Lung (tissue), 12 donors: Measurements from ENCODE around the gene NFATC1. TPM values are rescaled to one million over a fixed set of nuclear protein-coding genes. Genes with fewer than 3 reads are reported as not detected.

Experiments
- ATAC-seq: fragments of 200-7000 bp; cut with Tn5 transposase; one replicate; pipeline ENCODE4 v1.9.1; 2020; ENCODE audit warnings: moderate number of reproducible peaks; ENCODE audit not compliant: insufficient read depth, low FRiP score
- DNase-seq, 3 donors: peaks; one replicate each; pipeline ENCODE4 v3.0.0-alpha.2; 2013 to 2017
- H3K27ac ChIP-seq, 2 donors: one replicate each; pipeline ENCODE4 v1.5.1; 2013; ENCODE audit warnings: mild to moderate bottlenecking in 2 of 2, moderate library complexity in 2 of 2, control low read depth in 1 of 2, inconsistent platforms in 1 of 2, low read depth in 1 of 2, low read length in 1 of 2
- H3K27me3 ChIP-seq, 3 donors: one replicate each; pipeline ENCODE4 v1.5.1; 2013; ENCODE audit warnings: low read length in 2 of 3; ENCODE audit not compliant: control insufficient read depth in 3 of 3, insufficient read depth in 3 of 3
- H3K36me3 ChIP-seq, 4 donors: one replicate each; pipeline ENCODE4 v1.5.1; 2013; ENCODE audit warnings: low read length in 4 of 4, mild to moderate bottlenecking in 1 of 4, moderate library complexity in 1 of 4; ENCODE audit not compliant: control insufficient read depth in 4 of 4, insufficient read depth in 4 of 4
- H3K4me1 ChIP-seq, 5 donors: one replicate each; pipeline ENCODE4 v1.5.1; 2013; ENCODE audit warnings: low read length in 5 of 5, mild to moderate bottlenecking in 2 of 5, moderate library complexity in 1 of 5; ENCODE audit not compliant: control insufficient read depth in 5 of 5, insufficient read depth in 5 of 5
- H3K4me3 ChIP-seq: one replicate; pipeline ENCODE4 v1.5.1; 2013; ENCODE audit warnings: mild to moderate bottlenecking, control low read depth, moderate library complexity
- H3K9ac ChIP-seq, 2 donors: one replicate each; pipeline ENCODE4 v1.5.1; 2013; ENCODE audit warnings: low read length in 2 of 2, control low read depth in 1 of 2; ENCODE audit not compliant: insufficient read depth in 1 of 2
- H3K9me3 ChIP-seq, 4 donors: one replicate each; pipeline ENCODE4 v1.5.1; 2013; ENCODE audit warnings: low read length in 3 of 4, mild to moderate bottlenecking in 1 of 4, moderate library complexity in 1 of 4; ENCODE audit not compliant: control insufficient read depth in 4 of 4, insufficient read depth in 3 of 4
- WGBS, 2 donors: extraction: QIAGEN DNeasy Blood & Tissue Kit; methylation state at CpG; one replicate each; pipeline ENCODE4 v1.1.7; 2013; 5-methylcytosine and 5-hydroxymethylcytosine counted together
- polyA plus RNA-seq, 2 donors: library from polyadenylated mRNA; stranded (reverse); fragments of 200-250 nt; gene quantifications; one replicate each; pipeline ENCODE4 v1.2.1, GENCODE V29; 2013
- total RNA-seq, 2 donors: library from RNA; depleted of rRNA in 1 of 2; stranded (reverse); fragments of >200 nt in 1 of 2; gene quantifications; one replicate each; pipeline ENCODE4 v1.2.1, GENCODE V29; 2014 to 2021
- TF ChIP-seq, protein P1 (sequence below): IDR thresholded peaks from 2 replicates; pipeline ENCODE4 v1.5.1; 2012; ENCODE audit warnings: mild to moderate bottlenecking; ENCODE audit errors: control extremely low read depth, extremely low read depth
- donor health status: control.
- donor health status: control.
- donor health status: Bipolar disorder and iron deficiency.
- donor health status: healthy.
- donor health status: DM: yes; HTN: yes; CAD: no.

Gene NFATC1
- total and polyA plus RNA-seq, 4 donors = 8.6 to 25.5 (median 12.9) TPM

DNA sequence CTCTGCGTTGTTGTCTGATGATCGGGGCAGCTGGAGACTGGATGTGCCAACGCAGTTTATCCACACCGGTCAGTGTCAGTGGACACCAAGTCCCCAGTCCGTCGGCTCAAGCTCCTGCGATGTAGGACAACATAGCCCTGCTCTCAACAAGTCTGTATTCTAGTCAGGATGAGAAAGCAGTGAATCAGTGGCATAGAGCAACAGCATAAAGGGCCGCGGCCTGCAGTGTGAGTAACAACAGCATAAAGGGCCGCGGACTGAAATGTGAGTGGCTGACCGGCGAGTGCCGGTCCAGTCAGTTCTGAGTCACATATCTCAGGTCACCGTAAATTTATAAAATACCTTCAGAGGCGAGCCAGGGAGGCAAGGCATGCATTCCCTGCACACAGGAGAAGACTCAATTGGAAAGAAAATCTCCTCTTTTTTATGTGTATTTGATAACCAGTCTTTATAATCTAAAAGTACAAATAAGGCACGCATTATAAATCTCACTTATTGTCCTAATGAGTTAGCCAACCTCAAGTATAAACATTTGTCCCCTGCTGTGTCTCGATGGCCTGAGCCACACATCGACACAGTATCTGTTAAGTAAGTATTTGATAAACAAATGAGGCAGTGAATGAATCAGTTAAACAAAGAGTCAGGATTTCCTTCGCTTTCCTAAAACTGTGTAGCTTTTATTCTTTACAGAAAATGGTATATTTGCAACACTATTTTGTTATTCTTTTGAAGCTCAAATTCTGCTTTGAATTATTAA is 33.8 kb upstream of the NFATC1 start:
- H3K36me3 ChIP-seq = peaks cover 12 to 44% (median 29%) of the 10 kb centered on the region in 4 donors
- no peak for DNase-seq
- ATAC-seq = no peak
- H3K27me3 ChIP-seq = no peaks in the 10 kb centered on the region
- peaks cover 0 to 12% (median 0%) of the 10 kb centered on the region in 5 donors for H3K4me1 ChIP-seq
- H3K9me3 ChIP-seq = no peaks in the 10 kb centered on the region
- WGBS, 2 donors = 92 to 93% methylated on average over 20 of the region's 20 CpGs
- H3K4me3 ChIP-seq = no peak overlapping the region
- H3K27ac ChIP-seq = no peak overlapping the region
- no peak overlapping the region for H3K9ac ChIP-seq
- TF ChIP-seq, protein P1, sequence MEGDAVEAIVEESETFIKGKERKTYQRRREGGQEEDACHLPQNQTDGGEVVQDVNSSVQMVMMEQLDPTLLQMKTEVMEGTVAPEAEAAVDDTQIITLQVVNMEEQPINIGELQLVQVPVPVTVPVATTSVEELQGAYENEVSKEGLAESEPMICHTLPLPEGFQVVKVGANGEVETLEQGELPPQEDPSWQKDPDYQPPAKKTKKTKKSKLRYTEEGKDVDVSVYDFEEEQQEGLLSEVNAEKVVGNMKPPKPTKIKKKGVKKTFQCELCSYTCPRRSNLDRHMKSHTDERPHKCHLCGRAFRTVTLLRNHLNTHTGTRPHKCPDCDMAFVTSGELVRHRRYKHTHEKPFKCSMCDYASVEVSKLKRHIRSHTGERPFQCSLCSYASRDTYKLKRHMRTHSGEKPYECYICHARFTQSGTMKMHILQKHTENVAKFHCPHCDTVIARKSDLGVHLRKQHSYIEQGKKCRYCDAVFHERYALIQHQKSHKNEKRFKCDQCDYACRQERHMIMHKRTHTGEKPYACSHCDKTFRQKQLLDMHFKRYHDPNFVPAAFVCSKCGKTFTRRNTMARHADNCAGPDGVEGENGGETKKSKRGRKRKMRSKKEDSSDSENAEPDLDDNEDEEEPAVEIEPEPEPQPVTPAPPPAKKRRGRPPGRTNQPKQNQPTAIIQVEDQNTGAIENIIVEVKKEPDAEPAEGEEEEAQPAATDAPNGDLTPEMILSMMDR = no peak

DNA sequence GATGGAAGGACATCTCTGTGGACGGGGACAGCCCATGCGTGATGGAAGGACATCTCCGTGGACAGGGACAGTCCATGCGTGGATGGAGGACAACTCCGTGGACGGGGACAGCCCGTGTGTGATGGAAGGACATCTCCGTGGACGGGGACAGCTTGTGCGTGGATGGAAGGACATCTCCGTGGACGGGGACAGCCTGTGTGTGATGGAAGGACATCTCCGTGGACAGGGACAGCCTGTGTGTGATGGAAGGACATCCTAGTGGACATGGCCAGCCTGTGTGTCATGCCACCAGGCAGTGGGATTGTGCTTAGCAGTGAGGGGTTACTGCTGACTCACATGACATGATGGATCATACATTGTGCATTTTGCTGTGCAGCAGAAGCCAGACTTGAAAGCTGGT is 30.0 kb upstream of the NFATC1 start:
- Histone ChIP-seq H3K27me3 (no peaks in the 10 kb centered on the region), H3K27ac (no peak overlapping the region), H3K9ac (no peak overlapping the region), H3K4me1 (peaks cover 0 to 19% (median 3%) of the 10 kb centered on the region in 5 donors), H3K4me3 (no peak overlapping the region), H3K9me3 (no peaks in the 10 kb centered on the region), H3K36me3 (peaks cover 6 to 31% (median 23%) of the 10 kb centered on the region in 4 donors)
- WGBS, 2 donors = 98 to 99% methylated on average over 13 of the region's 13 CpGs
- TF ChIP-seq, protein P1 = no peak
- ATAC-seq (no peak), DNase-seq (no peak)

DNA sequence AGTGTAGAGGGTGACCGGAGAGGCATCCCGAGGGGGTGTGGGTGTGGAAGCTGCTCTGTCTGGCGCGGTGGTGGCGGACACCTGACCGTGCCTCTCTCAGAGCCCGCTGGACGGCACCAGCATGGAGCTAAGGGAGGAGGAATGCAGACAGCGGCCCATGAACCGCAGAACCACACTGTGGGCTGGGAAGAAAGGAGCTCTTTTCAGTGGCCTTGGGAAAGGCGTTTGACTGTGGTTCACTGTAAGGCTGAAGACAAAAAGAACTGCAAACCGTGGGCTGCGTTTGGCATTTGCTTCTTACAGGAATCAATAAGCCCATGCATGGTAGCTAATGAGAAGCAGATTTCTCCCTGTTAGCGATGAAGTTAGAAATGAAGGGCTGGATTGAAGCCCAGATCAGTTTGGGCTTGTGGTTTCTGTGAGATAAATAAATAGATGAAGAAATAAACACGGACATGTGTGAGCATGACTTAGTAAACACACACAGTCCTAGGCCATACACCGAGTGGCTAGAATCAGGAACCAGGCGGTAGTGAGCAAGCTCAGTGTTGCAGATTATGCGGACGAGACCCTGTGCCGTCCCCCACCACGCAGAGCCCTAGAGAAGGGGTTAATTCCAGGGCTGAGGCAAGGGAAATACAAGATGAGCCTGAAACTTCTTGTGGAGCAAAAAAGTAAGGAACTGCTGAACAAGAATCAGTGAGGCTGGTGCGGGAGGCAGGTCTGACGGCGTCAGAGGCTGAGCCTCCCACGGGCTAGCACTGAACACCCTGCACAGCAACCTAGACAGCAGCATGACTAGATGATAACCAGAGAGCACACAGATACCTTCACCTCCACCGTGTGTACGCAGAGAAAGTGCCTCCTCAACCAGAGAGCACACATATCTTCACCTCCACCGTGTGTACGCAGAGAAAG is 29.3 kb upstream of the NFATC1 start:
- Histone ChIP-seq H3K27me3 (no peaks in the 10 kb centered on the region), H3K4me1 (peaks cover 0 to 19% (median 3%) of the 10 kb centered on the region in 5 donors), H3K9me3 (no peaks in the 10 kb centered on the region), H3K9ac (no peak overlapping the region), H3K36me3 (peaks cover 3 to 24% (median 18%) of the 10 kb centered on the region in 4 donors), H3K4me3 (no peak overlapping the region), H3K27ac (no peak overlapping the region)
- 84 to 85% methylated on average over 28 to 29 of the region's 29 CpGs for WGBS, 2 donors
- DNase-seq (peak in 2 of 3 donors; percentile 54 to 63), ATAC-seq (no peak)
- TF ChIP-seq, protein P1 = no peak
